Fibroblast of mammary gland (primary cell): ENCODE data around the gene CAMKMT.
A peak's percentile ranks its signal among the peaks of the same experiment; 100 is the strongest.

Experiments used
- DNase-seq: peaks from one replicate; pipeline ENCODE4 v3.0.0-alpha.2; 2010; ENCODE audit warnings: low read depth
- H3K4me3 ChIP-seq: 2 replicates; pipeline ENCODE4 v1.5.1; 2011; ENCODE audit warnings: low read depth, mild to moderate bottlenecking, low read length, moderate library complexity; ENCODE audit not compliant: control insufficient read depth
- TF ChIP-seq, protein P1 (sequence below): conservative IDR thresholded peaks from 2 replicates; pipeline ENCODE4 v1.5.1; 2011; ENCODE audit warnings: low read depth, low read length, inconsistent platforms; ENCODE audit not compliant: control insufficient read depth, insufficient read depth

The CAMKMT gene

GRCh38 chr2:44361330-44362206 is at the start of gene CAMKMT, which contains the start of gene PREPL:
CAMKMT (plus strand) TSS chr2:44361947.
PREPL (minus strand) TSS chr2:44361494; CDS start chr2:44346342, 15,152 bp downstream.
- H3K4me3 ChIP-seq, result peak within 1 kb of the TSS; percentile 98
- TF ChIP-seq, protein P1, sequence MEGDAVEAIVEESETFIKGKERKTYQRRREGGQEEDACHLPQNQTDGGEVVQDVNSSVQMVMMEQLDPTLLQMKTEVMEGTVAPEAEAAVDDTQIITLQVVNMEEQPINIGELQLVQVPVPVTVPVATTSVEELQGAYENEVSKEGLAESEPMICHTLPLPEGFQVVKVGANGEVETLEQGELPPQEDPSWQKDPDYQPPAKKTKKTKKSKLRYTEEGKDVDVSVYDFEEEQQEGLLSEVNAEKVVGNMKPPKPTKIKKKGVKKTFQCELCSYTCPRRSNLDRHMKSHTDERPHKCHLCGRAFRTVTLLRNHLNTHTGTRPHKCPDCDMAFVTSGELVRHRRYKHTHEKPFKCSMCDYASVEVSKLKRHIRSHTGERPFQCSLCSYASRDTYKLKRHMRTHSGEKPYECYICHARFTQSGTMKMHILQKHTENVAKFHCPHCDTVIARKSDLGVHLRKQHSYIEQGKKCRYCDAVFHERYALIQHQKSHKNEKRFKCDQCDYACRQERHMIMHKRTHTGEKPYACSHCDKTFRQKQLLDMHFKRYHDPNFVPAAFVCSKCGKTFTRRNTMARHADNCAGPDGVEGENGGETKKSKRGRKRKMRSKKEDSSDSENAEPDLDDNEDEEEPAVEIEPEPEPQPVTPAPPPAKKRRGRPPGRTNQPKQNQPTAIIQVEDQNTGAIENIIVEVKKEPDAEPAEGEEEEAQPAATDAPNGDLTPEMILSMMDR, result no peak
- DNase-seq, result peak; percentile 97

- no peak for DNase-seq
- H3K4me3 ChIP-seq, result no peak overlapping the region
- TF ChIP-seq, protein P1, result no peak
These were observed 47.4 kb upstream of the CAMKMT start for GRCh38 chr2:44314362-44314761.

DNA sequence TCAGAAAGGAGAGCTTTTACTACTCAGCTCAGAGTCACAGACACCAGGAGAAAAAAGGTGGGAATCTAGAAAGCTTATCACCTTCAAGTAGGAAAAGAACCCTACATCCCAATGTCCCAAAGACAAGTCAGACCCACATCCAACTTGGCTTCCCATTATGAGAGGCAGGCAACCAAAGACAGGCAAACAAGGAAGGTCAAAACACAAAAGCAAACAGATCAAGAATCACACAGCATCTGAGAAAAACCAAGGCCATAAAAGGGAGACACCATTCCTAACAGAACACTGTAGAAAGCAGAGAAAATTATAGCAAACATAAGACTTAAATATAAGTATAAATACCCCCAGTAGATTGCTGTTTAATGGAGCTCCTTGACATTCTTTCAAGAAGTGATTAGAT is 45.8 kb upstream of the CAMKMT start:
- DNase-seq, result no peak
- no peak overlapping the region for H3K4me3 ChIP-seq
- TF ChIP-seq, protein P1, result no peak

GRCh38 chr2:44320832-44321231 is 40.9 kb upstream of the CAMKMT start:
- TF ChIP-seq, protein P1, result no peak
- no peak overlapping the region for H3K4me3 ChIP-seq
- DNase-seq, result no peak

DNA sequence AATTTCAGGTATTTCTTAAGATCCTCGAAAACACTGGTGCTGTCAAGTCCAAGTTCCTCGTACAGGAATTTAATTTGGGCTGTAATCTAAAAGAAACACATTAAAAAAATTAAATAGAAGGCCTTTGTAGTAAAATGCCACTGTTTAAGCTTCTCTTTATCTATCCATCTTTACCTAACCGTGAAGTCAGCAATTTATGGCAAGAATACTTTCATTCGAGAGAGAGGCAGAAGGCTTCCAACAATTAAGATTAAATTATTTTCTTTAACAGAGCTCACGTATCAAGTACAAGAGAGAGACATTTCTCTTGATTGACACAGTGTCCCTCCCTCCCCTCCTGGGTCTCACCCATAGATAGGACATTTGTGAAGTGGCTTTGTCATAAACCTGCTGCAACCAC is 40.4 kb upstream of the CAMKMT start:
- DNase-seq, result no peak
- TF ChIP-seq, protein P1, result no peak
- H3K4me3 ChIP-seq, result no peak overlapping the region

- H3K4me3 ChIP-seq, result no peak overlapping the region
- TF ChIP-seq, protein P1, result no peak
- DNase-seq, result peak; percentile 59
These were observed 36.7 kb upstream of the CAMKMT start for GRCh38 chr2:44324971-44325426.
